ENCODE measurements around the gene KRTAP19-4. TPM values are rescaled to one million over a fixed set of nuclear protein-coding genes. Genes with fewer than 3 reads are reported as not detected.

KRTAP19-4 gene
- total and polyA plus RNA-seq, 2 of the 4 experiments (the other 2 are of a cell fraction), result not detected

DNA sequence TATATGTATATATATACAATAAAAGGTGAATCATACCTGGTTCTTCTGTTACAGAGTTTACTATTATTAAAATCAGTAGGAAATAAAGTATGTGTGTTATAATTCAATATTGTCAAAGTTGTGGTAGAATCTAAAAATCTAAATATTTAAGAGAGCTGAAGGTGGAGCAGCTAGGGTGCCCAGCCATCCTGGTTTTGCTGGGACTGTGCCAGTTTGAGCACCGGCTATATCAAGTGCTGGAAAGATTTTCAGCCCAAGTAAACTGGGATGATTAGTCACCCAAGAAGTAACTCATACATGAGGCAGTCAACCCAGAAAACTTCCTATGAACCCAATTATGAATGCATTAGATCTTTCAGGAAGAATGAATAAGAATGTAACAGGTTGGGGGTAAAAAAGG, 21.9 kb upstream of the KRTAP19-4 start:
- no peak overlapping the region for H2AK5ac ChIP-seq (ENCODE audit: low read depth, low read length)
- H2BK20ac ChIP-seq (ENCODE audit: low read depth, low read length), result no peak overlapping the region
- H3K27me3 ChIP-seq (ENCODE audit: control insufficient read depth, insufficient read depth, low read length), result no peaks in the 10 kb centered on the region
- no peak overlapping the region for H2BK120ac ChIP-seq (ENCODE audit: low read depth, low read length)
- H4K8ac ChIP-seq (ENCODE audit: low read depth in 2 of 2, low read length in 2 of 2), result no peak overlapping the region
- H2AK9ac ChIP-seq (replicated peaks; ENCODE audit: low read depth, low read length, poor library complexity), result no peak overlapping the region
- no peak overlapping the region for H2BK15ac ChIP-seq (ENCODE audit: low read depth, low read length)
- no TSS peak for BruUV-seq (replicated peaks)
- H4K20me1 ChIP-seq (ENCODE audit: insufficient read depth, low read length), result no peaks in the 10 kb centered on the region
- no peak overlapping the region for H3K27ac ChIP-seq (ENCODE audit: insufficient read depth, low read length)
- no peak overlapping the region for H3K56ac ChIP-seq (ENCODE audit: extremely low read depth, insufficient read depth, low read length)
- H3K79me1 ChIP-seq (ENCODE audit: low read depth in 1 of 2, low read length in 2 of 2), result no peaks in the 10 kb centered on the region
- dilution Hi-C loops (cut with HindIII; ENCODE audit: low sequenced_read_pairs, unreplicated experiment), result no loop called here
- no peak overlapping the region for H3K4ac ChIP-seq (ENCODE audit: low read depth, low read length)
- no peaks in the 10 kb centered on the region for H3K9me1 ChIP-seq (ENCODE audit: insufficient read depth, low read length)
- H3K23ac ChIP-seq (ENCODE audit: low read depth, low read length), result no peak overlapping the region
- H4K91ac ChIP-seq (ENCODE audit: insufficient read depth, low read depth, low read length), result no peak overlapping the region
- POLR2A ChIA-PET (ENCODE audit: unreplicated experiment), result no interaction called here
- ATAC-seq (ENCODE audit: low read depth) (no peak), DNase-seq (no peak)
- no peak overlapping the region for H2AFZ ChIP-seq (replicated peaks; ENCODE audit: low read length, poor library complexity)
- no peak overlapping the region for H4K5ac ChIP-seq (ENCODE audit: low read depth, low read length)
- no peak overlapping the region for H3K9ac ChIP-seq (ENCODE audit: low read depth, low read length)
- H3K18ac ChIP-seq (ENCODE audit: low read depth, low read length), result no peak overlapping the region
- no peak overlapping the region for H3K14ac ChIP-seq (replicated peaks; ENCODE audit: low read depth, low read length)
- intact Hi-C loops (cut with micrococcal nuclease), result no loop called here
- no peak overlapping the region for H3K4me2 ChIP-seq (ENCODE audit: low read depth, low read length)
- no CpG with 5 or more reads among the region's 1 CpG for WGBS, 2 experiments (ENCODE audit: extremely low coverage in 2 of 2, insufficient read length in 1 of 2)
- peaks cover 10% of the 10 kb centered on the region for H3K9me3 ChIP-seq (ENCODE audit: control insufficient read depth, insufficient read depth, low read length)
- H3K36me3 ChIP-seq (ENCODE audit: control insufficient read depth, insufficient read depth, low read length), result no peaks in the 10 kb centered on the region
- no peak for TF ChIP-seq MAFK (IDR thresholded peaks at IDR 0.05; ENCODE audit: low read depth, low read length)
- no peak overlapping the region for H3K4me3 ChIP-seq (ENCODE audit: insufficient read depth, low read depth, low read length)
- CTCF ChIA-PET, result no interaction called here
- H2BK5ac ChIP-seq (ENCODE audit: low read depth, low read length, poor library complexity, severe bottlenecking), result no peak overlapping the region
- in situ Hi-C loops (cut with MboI; ENCODE audit: low sequenced_read_pairs), result no loop called here
- H3K4me1 ChIP-seq (ENCODE audit: control insufficient read depth, insufficient read depth, low read length), result no peaks in the 10 kb centered on the region
